HG02973 (cell line): ENCODE data around the gene TSPAN14.

Experiments
- ATAC-seq: cut with Tn5 transposase; IDR thresholded peaks from one replicate; pipeline ENCODE4 v1.9.1; 2021; ENCODE audit warnings: moderate library complexity; ENCODE audit not compliant: unreplicated experiment

Gene TSPAN14

GRCh38 chr10:80486785-80487420, 32.8 kb downstream of the TSPAN14 start:
- ATAC-seq, result no peak

GRCh38 chr10:80487421-80487785, 33.3 kb downstream of the TSPAN14 start:
- ATAC-seq, result no peak

- no peak for ATAC-seq
These were observed 33.9 kb downstream of the TSPAN14 start for GRCh38 chr10:80487791-80488538.

- no peak for ATAC-seq
These were observed 34.5 kb downstream of the TSPAN14 start for GRCh38 chr10:80488539-80489066.

GRCh38 chr10:80489371-80490112, 35.4 kb downstream of the TSPAN14 start:
- ATAC-seq, result no peak

- ATAC-seq, result no peak
These were observed 37.4 kb downstream of the TSPAN14 start for GRCh38 chr10:80491251-80492102.

GRCh38 chr10:80492848-80493521, 38.9 kb downstream of the TSPAN14 start:
- no peak for ATAC-seq

GRCh38 chr10:80493522-80494051, 39.5 kb downstream of the TSPAN14 start:
- no peak for ATAC-seq

- ATAC-seq, result no peak
These were observed 42.6 kb downstream of the TSPAN14 start for GRCh38 chr10:80496555-80497172.

- no peak for ATAC-seq
These were observed 43.3 kb downstream of the TSPAN14 start for GRCh38 chr10:80497187-80498077.

GRCh38 chr10:80498078-80498832, 44.1 kb downstream of the TSPAN14 start:
- ATAC-seq, result no peak

GRCh38 chr10:80498833-80499741, 45.0 kb downstream of the TSPAN14 start:
- no peak for ATAC-seq

- peak; percentile 58 for ATAC-seq
These were observed 46.7 kb downstream of the TSPAN14 start for GRCh38 chr10:80500572-80501380.

GRCh38 chr10:80501381-80501912, 47.3 kb downstream of the TSPAN14 start:
- no peak for ATAC-seq

GRCh38 chr10:80501913-80502521, 47.9 kb downstream of the TSPAN14 start:
- ATAC-seq, result no peak
